ENCODE measurements around the gene FAM76B.

Gene FAM76B

DNA sequence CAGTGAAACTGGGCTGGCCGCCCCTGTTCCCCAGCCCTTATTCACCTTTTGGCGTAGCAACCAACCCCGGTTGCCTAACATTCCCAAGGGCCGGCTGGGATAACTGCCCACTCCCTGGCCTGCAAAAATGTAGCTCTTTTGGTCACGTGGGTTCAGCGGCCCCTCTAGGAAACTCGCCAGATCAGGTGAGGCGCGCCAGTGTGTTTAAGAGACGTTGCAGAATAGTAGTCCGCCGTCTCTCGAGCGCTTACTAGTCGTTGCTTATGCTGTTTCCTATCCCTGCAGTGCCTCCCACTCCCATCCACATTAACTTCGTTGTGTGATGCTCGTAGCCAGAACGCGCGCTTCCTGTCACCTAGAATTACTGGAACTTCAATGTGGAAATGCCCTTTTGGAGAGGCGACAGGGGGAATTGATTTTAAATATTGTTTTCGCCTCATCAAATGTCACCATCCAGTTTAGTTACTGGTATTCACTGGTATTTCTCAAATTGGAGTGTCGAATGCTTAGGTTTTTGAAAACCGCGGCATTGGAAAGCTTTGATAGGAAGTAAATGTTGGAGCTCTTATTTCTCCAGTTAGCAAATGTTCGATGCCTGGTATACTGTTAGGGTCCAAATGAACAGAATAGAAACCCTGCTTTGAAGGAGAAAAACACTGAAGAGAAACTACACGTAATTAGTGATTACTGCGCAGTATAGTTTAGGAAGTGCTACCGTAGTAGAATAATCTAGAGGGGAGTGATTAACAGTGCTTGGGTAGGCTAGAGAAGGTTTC lies 1.5 kb upstream of the FAM76B start:
- H3K27me3 Mint-ChIP-seq (ENCODE audit: low read depth), result no peaks in the 10 kb centered on the region
- TF ChIP-seq CTCF (IDR thresholded peaks at IDR 0.05; ENCODE audit: unreplicated experiment in 3 of 3), result no peak
- no peaks in the 10 kb centered on the region for H3K9me3 Mint-ChIP-seq
- peaks cover 40% of the 10 kb centered on the region for H3K4me1 Mint-ChIP-seq
- H3K36me3 Mint-ChIP-seq (ENCODE audit: low read depth), result peaks cover 10% of the 10 kb centered on the region
- peak overlapping the region; percentile 97 to 100 (median 100) for H3K27ac Mint-ChIP-seq
- H3K4me3 Mint-ChIP-seq, result peak overlapping the region; percentile 99 to 100 (median 100)

- Mint-ChIP-seq H3K27me3 (ENCODE audit: low read depth) (no peaks in the 10 kb centered on the region), H3K27ac (peak within 1 kb of the TSS; percentile 97 to 100 (median 100)), H3K36me3 (ENCODE audit: low read depth) (peaks cover 17% of the 10 kb centered on the region), H3K4me1 (peaks cover 40% of the 10 kb centered on the region), H3K9me3 (no peaks in the 10 kb centered on the region), H3K4me3 (peak within 1 kb of the TSS; percentile 99 to 100 (median 100))
- TF ChIP-seq CTCF (IDR thresholded peaks at IDR 0.05; ENCODE audit: unreplicated experiment in 3 of 3), result no peak
These were observed 746 bp upstream of the FAM76B start, which contains the start of gene CEP57 for GRCh38 chr11:95790123-95790932. CEP57 (plus strand) TSS chr11:95790498; CDS start chr11:95790699, 201 bp downstream.

DNA sequence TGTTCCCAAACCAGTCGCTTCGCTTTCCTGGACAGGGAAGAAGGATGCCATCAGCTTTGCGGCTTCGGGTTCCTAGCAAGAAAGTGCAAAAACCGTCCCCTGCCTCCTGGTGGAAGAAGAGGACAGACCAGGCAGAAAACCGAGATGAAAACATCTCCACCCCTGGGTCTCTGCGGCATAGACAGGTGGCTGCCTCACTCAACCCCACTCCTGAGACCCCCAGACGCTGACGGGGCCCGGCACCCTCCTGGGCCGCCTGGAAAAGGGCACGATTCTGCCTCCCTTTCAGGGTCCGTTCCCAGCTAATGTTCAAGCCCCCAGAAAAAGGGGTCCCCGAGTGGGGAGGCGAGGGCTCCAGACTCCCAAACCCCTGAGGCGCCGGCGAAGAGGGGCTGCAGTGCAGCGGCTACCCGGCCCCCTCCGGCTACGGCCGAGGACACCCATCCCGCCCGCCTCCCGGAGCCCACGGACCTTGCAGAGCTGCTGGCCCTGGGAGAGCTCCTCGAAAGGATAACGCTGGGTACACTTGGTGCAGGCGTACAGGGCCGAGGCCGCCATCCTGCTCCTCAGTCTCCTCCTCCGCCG lies 569 bp downstream of the FAM76B start:
- peak overlapping the region; percentile 92 to 100 (median 100) for H3K4me3 Mint-ChIP-seq
- no peaks in the 10 kb centered on the region for H3K9me3 Mint-ChIP-seq
- H3K4me1 Mint-ChIP-seq, result peaks cover 32% of the 10 kb centered on the region
- no peaks in the 10 kb centered on the region for H3K27me3 Mint-ChIP-seq (ENCODE audit: low read depth)
- TF ChIP-seq CTCF (IDR thresholded peaks at IDR 0.05; ENCODE audit: unreplicated experiment in 3 of 3), result peak; percentile 34 to 53 (median 43)
- peak overlapping the region; percentile 95 to 100 (median 97) for H3K27ac Mint-ChIP-seq
- peaks cover 29% of the 10 kb centered on the region for H3K36me3 Mint-ChIP-seq (ENCODE audit: low read depth)

- no peak for TF ChIP-seq CTCF (IDR thresholded peaks at IDR 0.05; ENCODE audit: unreplicated experiment in 3 of 3)
- no peak overlapping the region for H3K27ac Mint-ChIP-seq
- no peaks in the 10 kb centered on the region for H3K27me3 Mint-ChIP-seq (ENCODE audit: low read depth)
- no peaks in the 10 kb centered on the region for H3K4me1 Mint-ChIP-seq
- H3K4me3 Mint-ChIP-seq, result no peak overlapping the region
- H3K9me3 Mint-ChIP-seq, result no peaks in the 10 kb centered on the region
- H3K36me3 Mint-ChIP-seq (ENCODE audit: low read depth), result peaks cover 69% of the 10 kb centered on the region
These were observed 9.0 kb downstream of the FAM76B start for GRCh38 chr11:95780544-95780943.

DNA sequence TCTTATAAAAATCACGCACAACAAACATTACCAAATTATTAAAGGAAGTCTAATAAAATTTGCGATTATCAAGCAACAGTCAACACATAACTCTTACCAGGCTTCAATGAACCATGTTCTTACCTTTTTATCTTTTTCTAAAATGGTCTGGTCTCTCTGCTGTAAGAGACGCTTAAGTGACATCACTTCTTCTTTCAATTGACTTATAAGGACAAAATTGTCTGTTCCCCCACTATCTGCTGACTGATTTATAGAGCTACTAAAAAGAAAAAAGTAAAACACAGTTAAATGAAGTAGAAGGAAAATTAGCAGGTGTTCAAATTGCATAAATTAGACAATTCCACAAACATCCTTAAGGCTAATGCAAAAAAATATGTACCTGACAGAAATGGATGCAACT lies 10.9 kb downstream of the FAM76B start:
- Mint-ChIP-seq H3K4me1 (no peaks in the 10 kb centered on the region), H3K27me3 (ENCODE audit: low read depth) (no peaks in the 10 kb centered on the region), H3K27ac (no peak overlapping the region)

More for the DNA sequence above, 10.9 kb downstream of the FAM76B start:
- H3K4me3 Mint-ChIP-seq, result no peak overlapping the region
- no peaks in the 10 kb centered on the region for H3K9me3 Mint-ChIP-seq
- H3K36me3 Mint-ChIP-seq (ENCODE audit: low read depth), result peaks cover 69% of the 10 kb centered on the region
- no peak for TF ChIP-seq CTCF (IDR thresholded peaks at IDR 0.05; ENCODE audit: unreplicated experiment in 3 of 3)
